OCI-LY1 (cell line): ENCODE data around the gene KDM4B.

Source experiments
- H2AFZ ChIP-seq: fragments of 200-600 bp; sonication (generic), shearing (Covaris generic); 2 replicates; pipeline ENCODE4 v1.6.0; 2014; ENCODE audit warnings: antibody characterized with exemption, mild to moderate bottlenecking, low read length
- H3F3A ChIP-seq: fragments of 200-600 bp; sonication (generic), shearing (Covaris generic); 2 replicates; pipeline ENCODE4 v1.6.0; 2014; ENCODE audit warnings: mild to moderate bottlenecking, antibody characterized with exemption, low read length, moderate library complexity; ENCODE audit not compliant: insufficient read depth
- H3K27ac ChIP-seq: fragments of 200-600 bp; sonication (generic); 2 replicates; pipeline ENCODE4 v1.5.1; 2014; ENCODE audit warnings: low read length, mixed run types, mild to moderate bottlenecking, low read depth; ENCODE audit not compliant: poor library complexity, severe bottlenecking
- H3K27me3 ChIP-seq: fragments of 200-600 bp; sonication (generic); 2 replicates; pipeline ENCODE4 v1.6.0; 2014; ENCODE audit warnings: antibody characterized with exemption, mild to moderate bottlenecking, low read length, moderate library complexity; ENCODE audit not compliant: insufficient read depth
- H3K36me3 ChIP-seq: fragments of 200-600 bp; sonication (generic); 2 replicates; pipeline ENCODE4 v1.6.1; 2014; ENCODE audit warnings: mild to moderate bottlenecking, antibody characterized with exemption, low read length, moderate library complexity, mixed read lengths; ENCODE audit not compliant: insufficient read depth
- H3K4me1 ChIP-seq: fragments of 200-600 bp; sonication (generic); 2 replicates; pipeline ENCODE4 v1.5.1; 2014; ENCODE audit warnings: mild to moderate bottlenecking, low read length, moderate library complexity; ENCODE audit not compliant: insufficient read depth, severe bottlenecking
- H3K4me2 ChIP-seq: fragments of 200-600 bp; sonication (generic), shearing (Covaris generic); 2 replicates; pipeline ENCODE4 v1.6.1; 2014; ENCODE audit warnings: low read length
- H3K4me3 ChIP-seq: fragments of 200-600 bp; sonication (generic); 2 replicates; pipeline ENCODE4 v1.5.1; 2014; ENCODE audit warnings: low read length, low read depth, mild to moderate bottlenecking, mixed read lengths; ENCODE audit not compliant: poor library complexity, severe bottlenecking
- H3K79me2 ChIP-seq: fragments of 200-600 bp; shearing (Covaris generic); 2 replicates; pipeline ENCODE4 v1.6.1; 2016; ENCODE audit warnings: mixed run types, low read length, mixed read lengths; ENCODE audit not compliant: insufficient read depth
- H3K9ac ChIP-seq: fragments of 200-600 bp; sonication (generic), shearing (Covaris generic); 2 replicates; pipeline ENCODE4 v1.6.1; 2014; ENCODE audit warnings: mild to moderate bottlenecking, low read length, mixed read lengths
- H3K9me2 ChIP-seq: fragments of 200-600 bp; sonication (generic), shearing (Covaris generic); 2 replicates; pipeline ENCODE4 v1.6.1; 2014; ENCODE audit warnings: low read depth, mild to moderate bottlenecking, low read length, mixed read lengths
- H3K9me3 ChIP-seq: fragments of 200-600 bp; shearing (Covaris generic); 2 replicates; pipeline ENCODE4 v1.6.1; 2014; ENCODE audit warnings: low read length, mixed read lengths
- H4K20me1 ChIP-seq: fragments of 200-600 bp; sonication (generic), shearing (Covaris generic); 2 replicates; pipeline ENCODE4 v1.6.0; 2016; ENCODE audit warnings: mild to moderate bottlenecking, low read length; ENCODE audit not compliant: insufficient read depth
- CTCF ChIP-seq: fragments of 200-600 bp; sonication (generic), shearing (Covaris generic); IDR thresholded peaks from 2 replicates; pipeline ENCODE4 v1.5.1; 2017; ENCODE audit warnings: mild to moderate bottlenecking, antibody characterized with exemption, low read length, moderate library complexity, mixed read lengths
- EZH2 ChIP-seq: fragments of 200-600 bp; sonication (generic), shearing (Covaris generic); IDR thresholded peaks from 2 replicates; pipeline ENCODE4 v1.8.0; 2017; ENCODE audit warnings: borderline replicate concordance, mixed run types, mild to moderate bottlenecking, antibody characterized with exemption, low read length, moderate library complexity, mixed read lengths

Gene KDM4B

GRCh38 chr19:5097959-5098623 lies 129.2 kb downstream of the KDM4B start:
- no peaks in the 10 kb centered on the region for H4K20me1 ChIP-seq
- no peaks in the 10 kb centered on the region for H3K79me2 ChIP-seq
- TF ChIP-seq EZH2 (no peak), CTCF (no peak)
- H3K27me3 ChIP-seq, result no peaks in the 10 kb centered on the region
- H3K4me1 ChIP-seq, result no peaks in the 10 kb centered on the region
- H2AFZ ChIP-seq, result no peak overlapping the region
- H3K9me2 ChIP-seq, result no peaks in the 10 kb centered on the region
- no peak overlapping the region for H3K9ac ChIP-seq
- H3F3A ChIP-seq, result no peaks in the 10 kb centered on the region
- H3K9me3 ChIP-seq, result peaks cover 18% of the 10 kb centered on the region
- H3K4me2 ChIP-seq, result no peak overlapping the region
- no peak overlapping the region for H3K4me3 ChIP-seq
- H3K36me3 ChIP-seq, result peaks cover 29% of the 10 kb centered on the region
- H3K27ac ChIP-seq, result no peak overlapping the region

GRCh38 chr19:5098646-5099045 lies 129.7 kb downstream of the KDM4B start:
- Histone ChIP-seq H3K4me1 (no peaks in the 10 kb centered on the region), H3K9me2 (no peaks in the 10 kb centered on the region), H3K9me3 (peaks cover 18% of the 10 kb centered on the region), H3K9ac (no peak overlapping the region), H3K27ac (no peak overlapping the region), H3F3A (no peaks in the 10 kb centered on the region), H3K79me2 (no peaks in the 10 kb centered on the region), H4K20me1 (no peaks in the 10 kb centered on the region), H2AFZ (no peak overlapping the region), H3K27me3 (no peaks in the 10 kb centered on the region), H3K4me2 (no peak overlapping the region), H3K4me3 (no peak overlapping the region), H3K36me3 (peaks cover 29% of the 10 kb centered on the region)
- no peak for TF ChIP-seq EZH2
- TF ChIP-seq CTCF, result no peak

GRCh38 chr19:5099701-5100221 lies 130.8 kb downstream of the KDM4B start:
- Histone ChIP-seq H3K4me3 (no peak overlapping the region), H3K27ac (no peak overlapping the region), H3K79me2 (no peaks in the 10 kb centered on the region), H3K9ac (no peak overlapping the region), H4K20me1 (no peaks in the 10 kb centered on the region), H3K36me3 (peaks cover 29% of the 10 kb centered on the region), H2AFZ (no peak overlapping the region), H3K9me2 (no peaks in the 10 kb centered on the region), H3K4me1 (no peaks in the 10 kb centered on the region), H3K4me2 (no peak overlapping the region), H3K27me3 (no peaks in the 10 kb centered on the region), H3K9me3 (peaks cover 18% of the 10 kb centered on the region), H3F3A (no peaks in the 10 kb centered on the region)
- TF ChIP-seq CTCF, result no peak
- TF ChIP-seq EZH2, result no peak
